GM21390 (cell line): ENCODE data around the gene RSPH1.

Experiments
- ATAC-seq: cut with Tn5 transposase; IDR thresholded peaks from one replicate; pipeline ENCODE4 v1.9.1; 2021; ENCODE audit not compliant: unreplicated experiment

RSPH1 gene

DNA sequence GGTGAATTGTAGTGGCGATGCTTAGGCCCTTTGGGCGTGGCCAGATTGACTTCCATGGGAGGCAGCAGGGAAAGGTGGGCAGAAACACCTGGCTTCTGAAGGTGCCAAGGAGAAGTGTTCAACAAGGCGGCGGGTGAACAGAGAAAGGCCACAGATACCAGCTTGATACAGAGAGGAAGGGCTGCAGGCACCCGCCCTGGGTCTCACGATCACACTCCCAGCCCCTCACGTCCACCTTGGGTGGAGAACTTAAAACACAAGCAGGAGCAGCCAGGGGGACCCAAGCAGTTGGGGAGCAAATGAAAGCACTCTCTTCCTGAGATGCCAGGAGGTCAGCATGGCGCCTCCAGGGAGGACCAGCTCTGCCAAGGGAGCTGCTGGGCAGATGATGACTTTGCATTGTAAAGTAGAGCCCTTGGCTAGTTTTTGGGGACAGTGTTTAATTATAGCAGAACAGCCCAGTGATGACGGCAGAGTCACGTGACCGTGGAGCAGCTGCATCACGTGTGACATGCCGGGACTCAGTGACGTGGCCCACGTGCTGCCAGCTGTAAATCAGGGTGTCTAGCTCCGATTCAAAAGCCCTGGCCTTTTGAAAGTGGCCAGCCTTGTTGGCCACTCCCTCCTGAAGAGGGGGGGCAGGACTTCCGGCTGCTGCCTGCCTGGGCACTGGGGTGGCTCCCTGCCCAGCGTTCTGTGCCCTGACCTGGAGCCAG lies 36.6 kb upstream of the RSPH1 start:
- ATAC-seq = no peak

DNA sequence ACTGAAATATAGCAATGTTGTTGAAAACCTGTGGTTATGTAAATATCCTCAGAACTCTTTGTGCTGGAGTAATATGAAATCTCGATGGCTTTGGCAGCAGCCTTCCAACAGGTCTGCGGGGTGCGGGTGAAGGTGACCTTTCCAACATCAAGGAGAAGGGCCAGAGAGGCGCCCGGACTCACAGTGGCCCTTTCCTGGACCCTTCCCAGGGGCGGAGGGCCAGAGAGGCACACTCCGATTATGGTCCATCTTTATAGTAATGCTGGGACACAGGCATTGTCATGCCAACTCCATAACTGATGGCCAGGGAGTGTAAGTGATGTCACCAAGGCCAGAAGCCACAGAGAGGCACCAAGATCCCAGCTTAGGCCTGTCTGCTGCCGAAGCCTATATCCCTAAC lies 35.7 kb upstream of the RSPH1 start:
- no peak for ATAC-seq

DNA sequence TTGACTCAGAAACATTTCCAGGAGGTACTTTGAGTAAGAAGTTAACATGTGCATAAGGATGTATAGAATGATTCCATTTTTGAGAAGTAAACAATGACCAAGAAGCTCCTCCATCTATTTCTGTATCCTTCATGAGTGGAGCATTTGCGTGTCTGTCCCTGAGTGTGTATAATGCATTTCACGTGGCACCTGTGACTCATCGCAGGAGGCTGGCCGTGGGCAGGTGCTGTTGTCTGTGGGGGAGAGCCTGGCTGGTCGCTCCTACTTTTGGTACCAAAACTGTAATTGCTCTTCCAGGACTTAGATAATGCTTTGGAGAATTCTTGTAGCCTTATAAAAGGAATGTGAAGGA lies 34.1 kb upstream of the RSPH1 start:
- ATAC-seq = no peak

DNA sequence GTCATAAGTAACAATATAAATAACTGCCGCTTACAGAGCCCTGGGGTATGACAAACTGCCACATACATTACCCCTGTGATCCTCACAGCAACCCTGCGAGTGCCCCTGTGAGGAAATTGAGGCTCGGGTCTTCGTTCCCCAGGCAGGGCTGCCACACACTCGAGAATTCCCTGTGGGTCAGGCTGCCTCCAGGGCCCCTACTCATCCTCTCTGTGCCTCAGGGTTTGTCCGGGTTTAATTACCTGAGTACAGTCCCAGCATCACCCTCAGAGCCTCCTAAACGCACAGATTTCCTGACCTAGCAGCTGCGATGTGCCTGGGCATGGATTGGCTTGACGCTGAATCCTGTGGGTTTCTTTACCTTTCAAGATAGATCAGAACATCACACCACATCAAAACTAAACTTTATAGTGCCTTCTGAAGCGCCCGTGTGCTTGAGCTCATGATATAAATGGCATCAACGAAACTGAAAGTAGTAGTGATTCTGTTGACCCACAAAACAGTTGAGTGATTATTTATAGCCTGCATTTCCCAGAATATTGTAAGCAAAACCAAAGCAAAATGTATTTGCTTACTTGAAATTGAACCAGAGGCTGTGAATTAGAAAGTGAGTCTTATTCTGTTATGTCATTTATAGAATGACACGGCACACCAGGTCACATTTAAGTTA lies 31.6 kb upstream of the RSPH1 start:
- ATAC-seq = peak; percentile 35

DNA sequence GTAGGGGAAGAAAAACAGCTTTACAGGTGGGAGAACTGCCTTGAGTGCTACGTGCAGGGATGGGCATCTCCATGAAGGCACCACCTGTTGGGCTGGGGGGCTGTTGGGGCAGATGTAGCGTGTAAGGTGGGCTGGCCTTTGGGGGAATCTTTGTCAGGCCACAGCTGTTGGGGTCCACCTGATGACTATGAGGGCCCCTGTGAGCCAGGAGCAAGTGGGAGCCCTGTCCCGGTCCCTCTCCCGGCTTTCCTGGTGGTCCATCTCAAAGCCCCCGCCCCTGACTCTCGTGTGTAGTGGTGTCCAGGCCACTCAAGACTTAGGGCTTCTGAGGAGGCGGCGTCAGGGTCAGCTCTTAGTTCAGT lies 31.1 kb upstream of the RSPH1 start:
- ATAC-seq = no peak

DNA sequence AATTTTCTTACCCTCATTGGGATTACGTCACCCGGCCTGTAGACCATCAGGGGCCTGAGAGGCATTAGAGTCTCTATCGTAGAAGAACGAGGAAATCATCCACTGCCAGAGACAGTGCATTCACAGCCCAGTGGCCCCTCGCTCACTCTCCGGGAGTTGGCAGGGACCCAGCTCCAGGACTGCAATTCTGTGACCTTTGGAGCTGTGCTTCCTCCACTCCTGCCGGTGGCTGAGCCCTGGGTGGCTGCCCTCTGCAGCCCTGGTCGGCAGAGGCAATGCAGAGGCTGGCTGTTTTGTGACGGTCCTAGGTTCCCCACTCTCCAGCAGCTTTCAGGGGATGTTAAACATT lies 30.3 kb upstream of the RSPH1 start:
- no peak for ATAC-seq

DNA sequence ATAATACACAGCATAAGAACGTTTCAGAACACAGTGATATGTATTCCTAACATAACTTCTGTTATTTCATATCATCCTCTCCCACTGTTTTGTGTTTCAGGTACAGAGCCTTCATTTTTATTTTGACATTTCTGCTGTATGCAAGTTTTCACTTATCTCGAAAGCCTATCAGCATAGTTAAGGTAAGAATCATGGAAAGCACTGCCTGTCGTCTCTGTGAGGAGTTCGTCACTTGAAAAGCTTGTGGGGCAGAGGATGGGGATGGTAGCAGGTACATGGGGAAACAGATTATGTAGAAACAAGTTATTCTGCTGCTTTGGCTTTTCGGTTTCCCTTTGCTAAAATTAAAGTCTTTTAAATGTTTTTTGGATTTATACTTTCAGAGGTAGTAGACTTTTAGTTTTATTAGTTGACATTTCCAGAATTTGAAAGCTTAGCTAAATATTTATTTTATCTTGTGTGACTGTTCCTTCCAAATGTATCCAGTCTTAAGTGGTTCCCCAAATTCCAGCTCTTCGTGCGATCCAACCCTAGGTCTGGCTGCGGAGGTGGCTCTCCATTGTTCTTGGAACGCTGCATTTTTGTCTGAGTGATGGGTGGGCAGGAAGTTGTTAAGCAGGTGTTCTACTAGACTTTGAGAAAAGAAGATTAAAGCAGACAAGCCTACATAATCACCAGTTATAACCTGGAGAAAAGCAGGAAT lies 29.8 kb upstream of the RSPH1 start:
- no peak for ATAC-seq

DNA sequence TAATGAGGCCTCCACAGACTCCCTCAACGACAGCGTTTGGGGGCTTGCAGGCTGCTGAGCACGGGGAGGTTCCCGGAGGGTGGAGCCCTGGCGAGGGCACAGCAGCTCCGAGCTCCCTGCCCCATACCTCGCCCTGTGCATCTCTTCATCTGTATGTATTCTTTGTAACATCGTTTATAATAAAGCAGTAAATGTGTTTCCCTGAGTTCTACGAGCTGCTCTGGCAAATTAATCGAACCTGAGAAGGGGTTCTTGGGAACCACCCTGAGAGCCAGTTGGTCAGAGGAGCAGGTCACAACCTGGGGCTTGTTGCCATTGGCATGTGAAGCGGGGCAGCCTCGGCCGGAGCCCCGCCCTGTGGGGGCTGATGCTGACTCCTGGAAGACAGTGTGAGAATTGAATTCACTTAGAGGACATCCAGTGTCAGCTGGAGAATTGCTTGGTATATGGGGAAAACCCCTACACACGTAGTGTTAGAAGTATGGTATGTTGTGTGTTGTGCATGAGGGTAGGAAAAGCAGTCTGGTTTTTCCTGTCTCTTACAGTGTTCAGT lies 29.1 kb upstream of the RSPH1 start:
- peak; percentile 21 for ATAC-seq

DNA sequence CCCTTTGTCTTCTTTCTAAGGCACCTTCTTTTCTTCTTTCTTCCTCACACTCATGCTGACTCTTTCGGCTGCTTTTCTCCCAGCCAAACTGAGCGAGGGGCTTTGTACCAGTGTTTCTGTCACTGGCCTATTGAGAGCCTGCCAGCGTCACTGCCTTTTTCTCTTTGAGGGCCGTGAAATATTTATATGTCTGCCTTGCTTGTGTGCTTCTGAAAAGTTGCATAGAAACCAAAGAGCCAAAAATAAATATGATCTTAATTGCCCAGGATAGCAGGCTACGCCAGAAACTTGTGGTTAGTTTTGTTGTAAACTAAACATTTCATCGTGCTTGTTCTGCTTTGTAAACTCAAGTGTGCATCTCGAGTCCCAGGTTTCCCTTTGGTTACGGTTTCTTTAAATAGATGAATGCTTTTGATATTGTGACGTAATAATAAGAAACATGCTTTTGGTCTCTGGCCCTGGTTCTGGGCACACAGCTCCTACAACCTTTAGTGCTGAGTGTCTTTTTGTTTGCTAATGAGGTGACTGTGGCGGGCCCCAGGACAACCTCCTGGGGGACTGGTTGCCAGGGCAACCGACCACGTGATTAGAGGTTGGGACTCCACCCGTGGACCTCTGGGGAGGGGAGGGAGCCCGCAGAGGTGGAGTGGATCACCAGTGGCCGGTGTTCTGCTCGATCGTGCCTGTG lies 28.5 kb upstream of the RSPH1 start:
- peak; percentile 66 for ATAC-seq

DNA sequence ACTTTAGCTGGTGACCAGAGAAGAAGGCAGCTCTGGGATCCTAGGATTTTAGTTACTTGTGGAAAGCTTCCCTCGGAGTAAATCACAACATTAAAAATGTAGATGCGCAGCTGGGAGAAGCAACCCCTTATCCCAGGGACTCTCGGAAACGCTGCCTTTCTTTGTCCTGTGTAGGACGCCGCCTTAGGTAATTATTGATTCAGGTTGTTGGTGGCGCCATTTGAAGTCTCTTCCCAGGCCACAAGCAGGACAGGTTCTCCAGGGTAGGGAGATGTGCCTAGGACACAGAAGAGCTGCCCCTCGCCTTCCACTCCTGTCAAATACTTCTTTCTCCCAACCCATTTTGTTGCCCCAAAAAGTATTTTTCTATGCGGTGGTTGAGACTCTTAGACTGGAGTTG lies 27.9 kb upstream of the RSPH1 start:
- no peak for ATAC-seq

DNA sequence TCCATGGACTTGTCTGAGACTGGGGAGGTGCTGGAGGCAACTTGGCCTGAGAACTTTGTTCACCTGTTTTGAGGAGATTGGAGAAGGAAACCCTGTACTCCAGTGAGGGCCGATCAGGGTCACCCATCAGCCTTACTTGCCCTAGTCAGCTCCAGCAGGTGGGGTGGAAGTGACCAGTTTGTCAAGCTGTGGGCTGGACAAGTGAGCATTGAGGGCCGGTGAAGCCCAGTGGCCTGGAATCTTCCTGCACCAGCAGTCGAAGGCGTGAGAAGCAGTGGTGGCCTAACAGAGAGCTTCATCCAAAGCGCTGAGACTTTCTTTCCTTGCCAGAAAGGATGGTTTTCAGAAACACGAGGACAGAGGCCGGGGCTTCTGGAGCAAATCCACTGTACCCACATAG lies 27.2 kb upstream of the RSPH1 start:
- ATAC-seq = no peak

DNA sequence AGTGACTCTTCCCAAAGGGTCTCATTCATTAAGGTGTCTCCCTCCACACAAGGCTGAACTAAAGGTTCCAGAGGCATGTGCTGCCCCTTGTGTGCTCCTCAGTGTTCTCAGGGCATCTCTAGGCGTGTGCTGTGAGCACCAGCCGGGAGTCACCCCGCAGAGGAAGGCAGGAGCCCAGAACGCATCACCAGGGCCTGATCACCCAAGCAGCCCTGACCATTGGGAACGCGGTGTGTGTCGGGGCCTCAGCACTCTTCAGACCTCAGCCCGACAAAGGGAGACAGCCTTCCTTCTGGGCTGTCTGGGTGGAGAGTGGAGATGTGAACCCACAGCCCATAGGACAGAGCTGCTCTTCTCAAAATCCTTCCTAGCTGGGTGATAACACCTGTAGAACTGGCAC lies 26.7 kb upstream of the RSPH1 start:
- ATAC-seq = no peak

DNA sequence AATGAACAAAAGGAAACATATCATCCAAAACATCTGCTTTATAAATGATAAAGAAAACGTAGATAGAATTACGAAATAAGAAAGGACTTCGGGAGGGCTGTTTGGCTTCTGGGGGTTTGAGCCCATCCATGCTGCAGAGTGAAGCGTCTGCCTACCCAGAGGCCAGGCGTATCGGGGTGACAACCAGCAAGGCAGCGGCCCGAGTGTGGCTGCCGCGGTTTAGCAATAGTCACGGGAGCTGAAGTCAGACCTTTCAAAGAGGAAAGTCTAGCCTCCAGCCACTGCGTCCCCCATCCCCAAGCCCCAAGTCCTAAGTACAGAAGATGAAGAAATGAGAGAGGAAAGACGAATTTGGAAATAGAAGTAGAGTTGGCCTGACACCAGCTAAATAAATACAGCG lies 26.2 kb upstream of the RSPH1 start:
- ATAC-seq = no peak

DNA sequence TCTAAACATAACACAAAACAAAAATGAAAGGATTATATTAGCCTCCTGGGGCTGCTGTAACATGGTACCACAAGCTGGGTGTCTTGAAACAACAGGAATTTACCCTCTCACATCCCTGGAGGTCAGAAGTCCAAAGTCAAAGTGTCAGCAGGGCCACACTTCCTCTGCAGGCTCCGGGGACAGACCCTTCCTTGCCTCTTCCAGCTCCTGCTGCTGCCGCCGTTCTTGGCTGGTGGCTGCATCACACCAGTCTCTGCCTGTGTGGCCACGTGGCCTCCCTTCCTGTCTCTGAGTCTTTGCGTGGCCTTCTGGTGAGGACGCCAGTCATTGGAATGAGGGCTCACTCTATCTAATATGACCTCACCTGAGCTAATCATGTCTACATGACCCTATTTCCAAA lies 25.8 kb upstream of the RSPH1 start:
- ATAC-seq = no peak

DNA sequence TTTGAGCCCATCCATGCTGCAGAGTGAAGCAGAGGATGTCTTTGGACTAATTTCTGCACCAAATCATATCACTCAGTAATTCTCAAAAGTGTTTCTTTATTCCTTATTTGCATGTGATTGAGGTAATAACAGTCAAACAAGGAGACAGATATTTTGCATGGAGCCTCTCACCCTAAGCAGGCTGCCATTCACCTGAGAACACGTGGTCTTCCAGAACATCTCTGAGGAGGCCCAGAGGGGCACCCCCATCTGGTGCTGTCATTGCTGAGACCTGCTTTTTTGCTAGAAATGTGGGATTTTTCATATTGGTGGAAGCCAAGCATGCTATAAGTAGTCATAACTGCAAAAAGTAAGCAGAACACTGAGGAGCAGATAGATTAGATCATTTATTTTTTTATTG lies 25.4 kb upstream of the RSPH1 start:
- ATAC-seq = no peak

DNA sequence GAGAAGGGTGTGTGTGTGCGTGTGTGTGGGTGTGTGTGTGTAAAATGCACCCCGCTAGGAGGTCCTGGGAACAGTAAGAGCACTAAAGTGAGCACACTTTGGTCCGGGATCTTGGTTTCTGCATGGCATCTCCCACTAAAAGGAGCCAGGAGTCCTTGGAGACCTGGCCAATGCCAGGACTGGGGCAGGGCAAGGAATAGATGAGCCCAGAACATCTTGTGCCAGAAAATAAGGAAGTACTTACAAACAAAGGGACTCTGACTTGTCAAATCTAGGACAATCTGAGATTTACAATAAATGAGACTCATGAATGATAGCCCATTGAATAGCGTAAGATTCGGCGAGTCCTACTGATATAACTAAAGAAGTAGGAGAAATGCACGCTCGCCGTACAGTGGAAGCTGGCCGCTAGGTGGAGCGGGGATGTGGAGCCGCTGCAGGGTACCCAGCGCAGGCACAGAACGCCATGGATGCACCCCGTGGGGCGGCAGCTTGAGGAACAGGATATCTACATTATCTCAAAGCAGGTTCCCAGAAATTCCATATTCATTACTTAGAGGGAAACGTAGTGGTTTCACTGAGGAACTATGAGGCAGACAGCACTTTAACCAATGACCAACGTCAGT lies 24.7 kb upstream of the RSPH1 start:
- ATAC-seq = no peak

DNA sequence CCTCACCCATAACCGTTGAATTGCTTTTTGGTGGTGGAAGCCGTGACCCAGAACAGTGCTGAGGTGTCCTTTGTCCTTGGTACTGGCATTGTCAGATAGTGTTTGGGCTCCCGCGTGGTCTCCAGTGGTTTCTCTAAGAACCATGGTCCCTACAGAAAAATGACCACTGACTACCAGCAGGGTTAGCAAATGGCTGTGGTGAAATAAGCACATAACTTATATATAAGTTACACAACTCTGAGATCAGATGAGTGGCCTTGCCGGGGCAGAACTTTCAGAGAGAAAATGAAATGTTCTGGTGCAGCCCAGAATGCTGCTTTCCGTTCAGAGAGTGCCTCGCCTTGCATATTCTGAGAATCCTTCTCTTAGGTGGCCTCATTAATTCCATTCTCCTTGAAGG lies 22.6 kb upstream of the RSPH1 start:
- no peak for ATAC-seq

DNA sequence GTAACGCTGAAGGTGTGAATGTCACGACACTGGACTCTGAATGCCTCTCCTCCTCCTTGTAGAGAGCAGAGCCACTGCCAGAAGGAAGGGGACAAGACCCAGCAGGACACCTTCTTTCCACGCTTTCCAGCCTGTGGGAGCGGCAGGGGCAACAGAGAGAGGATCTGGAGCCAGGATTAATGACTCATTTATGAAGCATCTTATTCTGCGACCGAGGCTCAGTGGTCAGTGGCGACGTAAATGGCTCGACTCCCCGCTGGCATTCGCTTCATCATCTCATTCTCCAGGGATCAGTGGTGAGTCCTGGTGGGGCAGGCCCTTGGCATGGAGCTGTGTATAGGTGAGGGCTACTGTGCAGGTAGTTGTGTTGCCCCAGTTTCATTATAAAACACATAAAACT lies 22.2 kb upstream of the RSPH1 start:
- no peak for ATAC-seq

DNA sequence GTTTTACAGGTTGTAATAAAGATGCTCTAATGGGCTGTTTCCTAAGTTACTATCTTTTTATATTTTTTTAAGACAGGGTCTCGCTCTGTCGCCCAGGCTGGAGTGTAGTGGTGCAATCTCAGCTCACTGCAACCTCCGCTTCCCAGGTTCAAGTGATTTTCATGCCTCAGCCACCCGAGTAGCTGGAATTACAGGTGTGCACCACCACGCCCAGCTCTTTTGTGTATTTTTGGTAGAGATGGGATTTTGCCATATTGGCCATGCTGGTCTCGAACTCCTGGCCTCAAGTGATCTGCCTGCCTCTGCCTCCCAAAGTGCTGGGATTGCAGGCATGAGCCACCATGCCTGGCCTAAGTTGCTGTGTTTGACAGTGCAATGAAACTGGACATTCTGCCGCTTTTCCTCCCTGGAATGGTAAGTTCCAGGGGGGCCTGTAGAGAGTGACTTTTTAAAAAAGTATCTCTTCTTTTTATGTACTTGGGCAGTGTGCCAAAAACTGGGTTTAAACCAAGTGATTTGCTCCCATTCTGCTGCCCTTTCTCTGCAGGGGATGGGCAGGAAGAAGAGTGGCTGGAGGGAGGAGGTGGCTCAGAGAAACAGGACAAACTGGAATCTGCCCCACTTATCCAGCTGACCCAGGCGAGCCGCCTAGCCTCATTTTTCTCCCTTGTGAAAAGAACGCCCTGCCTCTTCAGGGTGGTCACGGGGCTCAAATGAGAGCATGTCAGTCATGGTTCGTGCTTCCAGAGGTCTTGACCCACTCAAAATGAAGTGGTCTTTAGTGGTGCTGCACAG lies 19.9 kb upstream of the RSPH1 start:
- no peak for ATAC-seq

DNA sequence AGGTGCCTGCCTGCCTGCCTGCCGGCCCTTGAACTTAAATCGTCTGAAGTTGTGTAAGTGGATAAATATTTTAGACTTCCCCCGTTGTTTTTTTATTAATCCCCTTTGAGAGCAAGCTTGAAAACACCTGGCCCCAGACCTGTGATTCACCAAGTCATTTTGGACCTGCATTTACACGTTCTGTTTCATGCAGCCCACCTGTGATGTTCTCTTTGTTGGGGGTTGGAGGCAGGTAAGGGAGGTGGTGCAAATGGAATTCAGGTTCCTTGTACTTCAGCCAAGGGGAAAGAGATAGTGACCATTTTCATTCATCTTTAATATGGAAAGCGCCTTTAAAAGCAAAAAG lies 18.8 kb upstream of the RSPH1 start:
- no peak for ATAC-seq
